WTC11 (cell line): Measurements from ENCODE around the gene ADGRE2. TPM values are rescaled to one million over a fixed set of nuclear protein-coding genes. Genes with fewer than 3 reads are reported as not detected.

Source experiments
- ATAC-seq: fragments of 200-7000 bp; cut with Tn5 transposase; 2 replicates; pipeline ENCODE4 v1.10.0; 2021; ENCODE audit warnings: mild to moderate bottlenecking, moderate library complexity
- CTCF ChIA-PET: fragments of 300-600 bp; sonication (Branson Sonifier 250); formaldehyde crosslinking; loops from one replicate; lab custom pipeline; 2021; ENCODE audit warnings: antibody characterized with exemption; lab: Charles Lee
- POLR2A ChIA-PET: fragments of 350-600 bp; sonication (Branson Sonifier 250); formaldehyde crosslinking; loops from one replicate; lab custom pipeline; 2021; ENCODE audit warnings: antibody characterized with exemption; lab: Charles Lee
- DNase-seq: peaks from one replicate; pipeline ENCODE4 v3.0.0; 2021; ENCODE audit warnings: low spot score
- H3K27ac Mint-ChIP-seq: 2 replicates; pipeline ENCODE4 v1.8.0; 2021; ENCODE audit warnings: mixed read lengths
- H3K27me3 Mint-ChIP-seq: 2 replicates; pipeline ENCODE4 v1.8.0; 2021; ENCODE audit warnings: low read depth, mild to moderate bottlenecking, moderate library complexity, mixed read lengths
- H3K36me3 Mint-ChIP-seq: 2 replicates; pipeline ENCODE4 v1.8.0; 2021; ENCODE audit warnings: mixed read lengths
- H3K4me1 Mint-ChIP-seq: 2 replicates; pipeline ENCODE4 v1.8.0; 2022; ENCODE audit warnings: mixed read lengths
- H3K4me3 Mint-ChIP-seq: 2 replicates; pipeline ENCODE4 v1.8.0; 2021; ENCODE audit warnings: mild to moderate bottlenecking, moderate library complexity, mixed read lengths
- H3K9me3 Mint-ChIP-seq: 2 replicates; pipeline ENCODE4 v1.8.0; 2021; ENCODE audit warnings: mixed read lengths
- AFF4 ChIP-seq: sonication (generic); formaldehyde crosslinking; IDR thresholded peaks from 2 replicates; pipeline ENCODE4 v1.8.1; 2023; ENCODE audit warnings: mild to moderate bottlenecking, missing genetic modification reagents, borderline replicate concordance
- ATF3 ChIP-seq: sonication (generic); formaldehyde crosslinking; conservative IDR thresholded peaks from 2 replicates; pipeline ENCODE4 v1.8.1; 2022; ENCODE audit warnings: mild to moderate bottlenecking, missing genetic modification reagents
- CDX4 ChIP-seq: fragments of 250-450 bp; sonication (Bioruptor Pico); IDR thresholded peaks from 2 replicates; pipeline ENCODE4 v1.9.0; 2021; ENCODE audit warnings: moderate library complexity, mild to moderate bottlenecking, inconsistent platforms, borderline replicate concordance
- ESRRA ChIP-seq: sonication (generic); formaldehyde crosslinking; IDR thresholded peaks from 2 replicates; pipeline ENCODE4 v1.8.1; 2022; ENCODE audit warnings: mild to moderate bottlenecking, missing genetic modification reagents, borderline replicate concordance
- NFE2L1 ChIP-seq: sonication (generic); formaldehyde crosslinking; IDR thresholded peaks from 2 replicates; pipeline ENCODE4 v1.8.1; 2023; ENCODE audit warnings: missing genetic modification reagents
- NR1H2 ChIP-seq: sonication (generic); formaldehyde crosslinking; IDR thresholded peaks from 2 replicates; pipeline ENCODE4 v1.9.0; 2021; ENCODE audit warnings: mild to moderate bottlenecking, moderate library complexity, missing genetic modification reagents
- PRDM15 ChIP-seq: sonication (generic); formaldehyde crosslinking; IDR thresholded peaks from 2 replicates; pipeline ENCODE4 v1.8.0; 2022; ENCODE audit warnings: missing genetic modification reagents
- PRRX2 ChIP-seq: fragments of 250-450 bp; sonication (Bioruptor Pico); IDR thresholded peaks from 2 replicates; pipeline ENCODE4 v1.8.0; 2021; ENCODE audit warnings: mild to moderate bottlenecking
- SOX15 ChIP-seq: fragments of 250-450 bp; sonication (Bioruptor Pico); IDR thresholded peaks from 2 replicates; pipeline ENCODE4 v1.9.0; 2021; ENCODE audit warnings: mild to moderate bottlenecking
- SP1 ChIP-seq: sonication (generic); formaldehyde crosslinking; conservative IDR thresholded peaks from 2 replicates; pipeline ENCODE4 v1.8.1; 2022; ENCODE audit warnings: missing genetic modification reagents
- TEAD1 ChIP-seq: sonication (generic); formaldehyde crosslinking; IDR thresholded peaks from 2 replicates; pipeline ENCODE4 v1.8.0; 2022; ENCODE audit warnings: mild to moderate bottlenecking, missing genetic modification reagents
- USF1 ChIP-seq: sonication (generic); formaldehyde crosslinking; IDR thresholded peaks from 2 replicates; pipeline ENCODE4 v1.8.0; 2022; ENCODE audit warnings: mild to moderate bottlenecking, missing genetic modification reagents
- ZNF423 ChIP-seq: fragments of 250-450 bp; sonication (Bioruptor Pico); IDR thresholded peaks from 2 replicates; pipeline ENCODE4 v2.1.2; 2022; ENCODE audit warnings: mild to moderate bottlenecking, moderate library complexity
- total RNA-seq: library from RNA; stranded (reverse); gene quantifications from 3 replicates; pipeline ENCODE4 v1.2.3, GENCODE V29; 2021
- TF ChIP-seq, protein P1 (sequence below): fragments of 250-450 bp; sonication (Bioruptor Pico); IDR thresholded peaks from 2 replicates; pipeline ENCODE4 v1.8.0; 2021; ENCODE audit warnings: mild to moderate bottlenecking
- TF ChIP-seq, protein P2 (sequence below): sonication (generic); formaldehyde crosslinking; IDR thresholded peaks from 2 replicates; pipeline ENCODE4 v1.8.0; 2022; ENCODE audit warnings: mild to moderate bottlenecking, missing genetic modification reagents

The ADGRE2 gene
- total RNA-seq, 1 experiment from 2014 or later: 4.0 TPM

GRCh38 chr19:14762111-14762510, 16.2 kb downstream of the ADGRE2 start (continued):
- TF ChIP-seq CDX4: no peak
- no peak for TF ChIP-seq TEAD1 (CRISPR knock-in tag)

DNA sequence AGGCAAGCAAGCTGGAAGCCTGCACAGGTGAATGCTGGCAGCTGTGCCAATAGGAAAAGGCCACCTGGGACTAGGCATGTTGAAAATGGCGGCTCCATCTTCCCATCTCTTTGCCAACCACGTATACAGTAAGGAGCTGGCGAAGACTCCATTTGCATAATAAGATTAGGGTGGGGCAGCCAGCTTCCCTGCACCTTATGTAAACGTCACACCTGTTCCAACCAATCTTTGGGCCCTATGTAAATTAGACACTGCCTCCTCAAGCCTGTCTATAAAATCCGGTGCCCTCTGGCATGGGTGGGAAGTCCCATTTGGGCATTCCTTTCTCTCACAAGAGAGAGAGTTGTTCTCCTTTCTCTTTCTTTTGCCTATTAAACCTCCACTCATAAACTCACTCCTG, 16.8 kb downstream of the ADGRE2 start:
- peaks cover 20% of the 10 kb centered on the region for H3K36me3 Mint-ChIP-seq
- H3K4me3 Mint-ChIP-seq: no peak overlapping the region
- no peak for DNase-seq
- no peak overlapping the region for H3K27ac Mint-ChIP-seq
- H3K27me3 Mint-ChIP-seq: peaks cover 3% of the 10 kb centered on the region
- peaks cover 6% of the 10 kb centered on the region for H3K9me3 Mint-ChIP-seq
- peaks cover 20% of the 10 kb centered on the region for H3K4me1 Mint-ChIP-seq
- ATAC-seq: no peak
- CTCF ChIA-PET: interaction anchor here (0.6 to 1.5 kb wide), 3 partner anchors 14 to 282 kb away, joined by 3 to 4 read pairs (median 3); no protein-coding TSS in a partner anchor
- TF ChIP-seq SOX15 (CRISPR knock-in tag) (no peak), NR1H2 (CRISPR knock-in tag) (no peak), PRRX2 (CRISPR knock-in tag) (no peak), ATF3 (CRISPR knock-in tag) (no peak), NFE2L1 (no peak)
- POLR2A ChIA-PET: no interaction called here

GRCh38 chr19:14758816-14759215, 19.5 kb downstream of the ADGRE2 start:
- peak overlapping the region; percentile 58 for H3K4me3 Mint-ChIP-seq
- H3K27me3 Mint-ChIP-seq: no peaks in the 10 kb centered on the region; the same call in none of the 2 replicates
- H3K27ac Mint-ChIP-seq: peak overlapping the region; percentile 90
- peaks cover 14% of the 10 kb centered on the region for H3K36me3 Mint-ChIP-seq
- ChIA-PET POLR2A (interaction anchor here (0.6 to 0.7 kb wide), 5 partner anchors 24 to 209 kb away, joined by 3 to 6 read pairs (median 3); no protein-coding TSS in a partner anchor), CTCF (interaction anchor here (0.6 to 1.8 kb wide), 10 partner anchors 18 to 1684 kb away, joined by 3 to 8 read pairs (median 4); no protein-coding TSS in a partner anchor)
- TF ChIP-seq AFF4 (no peak), SP1 (CRISPR knock-in tag) (0 out of 2 replicates have a peak, but pooled peaks have one; percentile 39), ZNF423 (0 out of 2 replicates have a peak, but pooled peaks have one; percentile 20), ESRRA (CRISPR knock-in tag) (no peak), USF1 (CRISPR knock-in tag) (peak; percentile 40; the same call in 1 of the 2 replicates), PRDM15 (no peak)
- TF ChIP-seq, protein P1, sequence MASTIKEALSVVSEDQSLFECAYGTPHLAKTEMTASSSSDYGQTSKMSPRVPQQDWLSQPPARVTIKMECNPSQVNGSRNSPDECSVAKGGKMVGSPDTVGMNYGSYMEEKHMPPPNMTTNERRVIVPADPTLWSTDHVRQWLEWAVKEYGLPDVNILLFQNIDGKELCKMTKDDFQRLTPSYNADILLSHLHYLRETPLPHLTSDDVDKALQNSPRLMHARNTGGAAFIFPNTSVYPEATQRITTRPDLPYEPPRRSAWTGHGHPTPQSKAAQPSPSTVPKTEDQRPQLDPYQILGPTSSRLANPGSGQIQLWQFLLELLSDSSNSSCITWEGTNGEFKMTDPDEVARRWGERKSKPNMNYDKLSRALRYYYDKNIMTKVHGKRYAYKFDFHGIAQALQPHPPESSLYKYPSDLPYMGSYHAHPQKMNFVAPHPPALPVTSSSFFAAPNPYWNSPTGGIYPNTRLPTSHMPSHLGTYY: no peak
- TF ChIP-seq, protein P2, sequence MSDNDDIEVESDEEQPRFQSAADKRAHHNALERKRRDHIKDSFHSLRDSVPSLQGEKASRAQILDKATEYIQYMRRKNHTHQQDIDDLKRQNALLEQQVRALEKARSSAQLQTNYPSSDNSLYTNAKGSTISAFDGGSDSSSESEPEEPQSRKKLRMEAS (CRISPR knock-in tag): peak; percentile 69; the same call in 1 of the 2 replicates
- ATAC-seq (peak; percentile 93), DNase-seq (peak; percentile 54)
- H3K4me1 Mint-ChIP-seq: peaks cover 20% of the 10 kb centered on the region
- peaks cover 6% of the 10 kb centered on the region for H3K9me3 Mint-ChIP-seq
